H9 (cell line): ENCODE data around the gene OPALIN. TPM values are rescaled to one million over a fixed set of nuclear protein-coding genes. Genes with fewer than 3 reads are reported as not detected.

ENCODE experiments used
- DNase-seq: peaks from one replicate; pipeline ENCODE4 v3.0.0-alpha.2; 2017
- H2AFZ ChIP-seq: one replicate; pipeline ENCODE4 v1.6.1; 2013; ENCODE audit warnings: mild to moderate bottlenecking, low read length, control low read depth, moderate library complexity
- H2AK5ac ChIP-seq: 2 replicates; pipeline ENCODE4 v1.6.1; 2013; ENCODE audit warnings: low read length, control low read depth, mixed read lengths; ENCODE audit not compliant: insufficient read length
- H2BK120ac ChIP-seq: one replicate; pipeline ENCODE4 v1.6.1; 2013; ENCODE audit warnings: low read depth, mild to moderate bottlenecking, low read length, control low read depth, inconsistent platforms; ENCODE audit not compliant: poor library complexity, severe bottlenecking
- H2BK12ac ChIP-seq: 2 replicates; pipeline ENCODE4 v1.6.1; 2013; ENCODE audit warnings: low read length, control low read depth, mixed read lengths, low read depth; ENCODE audit not compliant: insufficient read length
- H2BK15ac ChIP-seq: 2 replicates; pipeline ENCODE4 v1.6.1; 2013; ENCODE audit warnings: low read depth, low read length, control low read depth
- H2BK20ac ChIP-seq: one replicate; pipeline ENCODE4 v1.6.1; 2013; ENCODE audit warnings: low read depth, mild to moderate bottlenecking, low read length, control low read depth, inconsistent platforms; ENCODE audit not compliant: poor library complexity, severe bottlenecking
- H2BK5ac ChIP-seq: 2 replicates; pipeline ENCODE4 v1.6.1; 2013; ENCODE audit warnings: low read length, control low read depth, mixed read lengths; ENCODE audit not compliant: insufficient read length
- H3K14ac ChIP-seq: 2 replicates; pipeline ENCODE4 v1.6.1; 2013; ENCODE audit warnings: low read length, control low read depth; ENCODE audit not compliant: insufficient read depth
- H3K18ac ChIP-seq: 2 replicates; pipeline ENCODE4 v1.6.1; 2013; ENCODE audit warnings: low read depth, mild to moderate bottlenecking, mixed read lengths, low read length, control low read depth; ENCODE audit not compliant: insufficient read length
- H3K23ac ChIP-seq: 2 replicates; pipeline ENCODE4 v1.6.1; 2013; ENCODE audit warnings: low read length, control low read depth, mixed read lengths, low read depth; ENCODE audit not compliant: insufficient read length
- H3K23me2 ChIP-seq: 2 replicates; pipeline ENCODE4 v1.6.1; 2013; ENCODE audit warnings: low read depth, mild to moderate bottlenecking, mixed read lengths, low read length, control low read depth; ENCODE audit not compliant: insufficient read length, poor library complexity, severe bottlenecking
- H3K27ac ChIP-seq: 2 replicates; pipeline ENCODE4 v1.5.1; 2013; ENCODE audit warnings: low read length, control low read depth, mixed read lengths, low read depth; ENCODE audit not compliant: insufficient read length
- H3K27me3 ChIP-seq: 2 replicates; pipeline ENCODE4 v1.6.1; 2013; ENCODE audit warnings: low read length, control low read depth, inconsistent platforms; ENCODE audit not compliant: insufficient read depth
- H3K4ac ChIP-seq: 2 replicates; pipeline ENCODE4 v1.6.1; 2013; ENCODE audit warnings: low read depth, mild to moderate bottlenecking, control low read depth, inconsistent platforms, low read length, moderate library complexity
- H3K4me1 ChIP-seq: 2 replicates; pipeline ENCODE4 v1.6.1; 2013; ENCODE audit warnings: low read length, control low read depth, inconsistent platforms; ENCODE audit not compliant: insufficient read depth
- H3K4me2 ChIP-seq: 2 replicates; pipeline ENCODE4 v1.6.1; 2013; ENCODE audit warnings: low read length, control low read depth, mixed read lengths; ENCODE audit not compliant: insufficient read length, insufficient read depth
- H3K56ac ChIP-seq: 2 replicates; pipeline ENCODE4 v1.6.1; 2013; ENCODE audit warnings: low read depth, mild to moderate bottlenecking, mixed read lengths, low read length, control low read depth; ENCODE audit not compliant: insufficient read length
- H3K79me1 ChIP-seq: 2 replicates; pipeline ENCODE4 v1.6.1; 2013; ENCODE audit warnings: low read depth, mild to moderate bottlenecking, moderate library complexity, low read length, control low read depth, inconsistent platforms; ENCODE audit not compliant: insufficient read depth, poor library complexity, severe bottlenecking
- H3K79me2 ChIP-seq: 2 replicates; pipeline ENCODE4 v1.6.1; 2013; ENCODE audit warnings: low read length, control low read depth, inconsistent platforms; ENCODE audit not compliant: insufficient read depth
- H3K9ac ChIP-seq: 2 replicates; pipeline ENCODE4 v1.6.1; 2013; ENCODE audit warnings: low read length, control low read depth, mixed read lengths; ENCODE audit not compliant: insufficient read length; ENCODE audit errors: extremely low read depth
- H3K9me3 ChIP-seq: one replicate; pipeline ENCODE4 v1.6.1; 2013; ENCODE audit warnings: low read depth, low read length, inconsistent platforms; ENCODE audit not compliant: control insufficient read depth
- H3T11ph ChIP-seq: one replicate; pipeline ENCODE4 v1.6.1; 2013; ENCODE audit warnings: mild to moderate bottlenecking, low read length, control low read depth, inconsistent platforms
- H4K20me1 ChIP-seq: one replicate; pipeline ENCODE4 v1.6.1; 2013; ENCODE audit not compliant: control insufficient read depth, insufficient read length, insufficient read depth
- H4K5ac ChIP-seq: 2 replicates; pipeline ENCODE4 v1.6.1; 2013; ENCODE audit warnings: low read depth, mild to moderate bottlenecking, mixed read lengths, low read length, control low read depth; ENCODE audit not compliant: insufficient read length
- H4K8ac ChIP-seq: replicated peaks from 2 replicates; pipeline ENCODE4 v1.6.1; 2013; ENCODE audit warnings: low read length, control low read depth, mixed read lengths, low read depth; ENCODE audit not compliant: insufficient read length
- H4K91ac ChIP-seq: 2 replicates; pipeline ENCODE4 v1.6.1; 2013; ENCODE audit warnings: low read depth, mild to moderate bottlenecking, moderate library complexity, mixed read lengths, low read length, control low read depth; ENCODE audit not compliant: insufficient read length
- H3K27ac Mint-ChIP-seq, 3 experiments: 2 replicates in 2 of 3; 3 replicates in 1 of 3; pipeline ENCODE4 v1.8.0; 2020 to 2021; ENCODE audit warnings: mixed read lengths in 3 of 3, mild to moderate bottlenecking in 1 of 3, moderate library complexity in 1 of 3
- H3K27me3 Mint-ChIP-seq: 2 replicates; pipeline ENCODE4 v1.8.0; 2021; ENCODE audit warnings: low read depth, mild to moderate bottlenecking, moderate library complexity, mixed read lengths
- H3K36me3 Mint-ChIP-seq, 3 experiments: 2 replicates in 2 of 3; 3 replicates in 1 of 3; pipeline ENCODE4 v1.8.0; 2020 to 2021; ENCODE audit warnings: low read depth in 3 of 3, mixed read lengths in 3 of 3; ENCODE audit not compliant: insufficient read depth in 1 of 3
- H3K4me1 Mint-ChIP-seq, 2 experiments: 2 replicates each; pipeline ENCODE4 v1.8.0; 2020; ENCODE audit warnings: mixed read lengths in 2 of 2
- H3K4me3 Mint-ChIP-seq, 2 experiments: 2 replicates in 1 of 2; 3 replicates in 1 of 2; pipeline ENCODE4 v1.8.0; 2020 to 2021; ENCODE audit warnings: mild to moderate bottlenecking in 2 of 2, mixed read lengths in 2 of 2, moderate library complexity in 1 of 2
- H3K9me3 Mint-ChIP-seq, 2 experiments: 2 replicates in 1 of 2; 3 replicates in 1 of 2; pipeline ENCODE4 v1.8.0; 2020; ENCODE audit warnings: mild to moderate bottlenecking in 2 of 2, mixed read lengths in 2 of 2, moderate library complexity in 1 of 2
- WGBS: extraction: QIAGEN DNeasy Blood & Tissue Kit; methylation state at CpG from one replicate; pipeline ENCODE4 v1.1.7; 2013; ENCODE audit warnings: missing lambda C conversion rate, low lambda C conversion rate, mixed read lengths; ENCODE audit not compliant: insufficient read length; ENCODE audit errors: extremely low coverage; 5-methylcytosine and 5-hydroxymethylcytosine counted together
- total RNA-seq: library from RNA; stranded (reverse); gene quantifications from 2 replicates; pipeline ENCODE4 v1.2.1, GENCODE V29; 2021
- TF ChIP-seq, protein P1 (sequence below): fragments of 200-600 bp; sonication (generic); conservative IDR thresholded peaks from 3 replicates; pipeline ENCODE4 v1.8.0; 2021; ENCODE audit warnings: antibody characterized with exemption, mild to moderate bottlenecking

Gene OPALIN
- total RNA-seq, 1 experiment from 2014 or later, result not detected

GRCh38 chr10:96305019-96305418, 53.8 kb downstream of the OPALIN start:
- H3K4me1 Mint-ChIP-seq, result peaks cover 37 to 43% of the 10 kb centered on the region in 2 experiments
- no peak overlapping the region for H2BK5ac ChIP-seq
- no peak overlapping the region for H3K56ac ChIP-seq
- no peaks in the 10 kb centered on the region for H3K9me3 ChIP-seq
- H3K4ac ChIP-seq, result no peak overlapping the region
- no peaks in the 10 kb centered on the region for H3K27me3 ChIP-seq
- no peak overlapping the region for H2BK15ac ChIP-seq
- H3K23me2 ChIP-seq, result no peaks in the 10 kb centered on the region
- H2AFZ ChIP-seq, result no peak overlapping the region
- H2BK20ac ChIP-seq, result no peak overlapping the region
- H3K79me2 ChIP-seq, result no peaks in the 10 kb centered on the region
- no CpG with 5 or more reads among the region's 3 CpGs for WGBS
- no peak overlapping the region for H3K18ac ChIP-seq
- no peak overlapping the region for H3K27ac ChIP-seq
- TF ChIP-seq, protein P1, sequence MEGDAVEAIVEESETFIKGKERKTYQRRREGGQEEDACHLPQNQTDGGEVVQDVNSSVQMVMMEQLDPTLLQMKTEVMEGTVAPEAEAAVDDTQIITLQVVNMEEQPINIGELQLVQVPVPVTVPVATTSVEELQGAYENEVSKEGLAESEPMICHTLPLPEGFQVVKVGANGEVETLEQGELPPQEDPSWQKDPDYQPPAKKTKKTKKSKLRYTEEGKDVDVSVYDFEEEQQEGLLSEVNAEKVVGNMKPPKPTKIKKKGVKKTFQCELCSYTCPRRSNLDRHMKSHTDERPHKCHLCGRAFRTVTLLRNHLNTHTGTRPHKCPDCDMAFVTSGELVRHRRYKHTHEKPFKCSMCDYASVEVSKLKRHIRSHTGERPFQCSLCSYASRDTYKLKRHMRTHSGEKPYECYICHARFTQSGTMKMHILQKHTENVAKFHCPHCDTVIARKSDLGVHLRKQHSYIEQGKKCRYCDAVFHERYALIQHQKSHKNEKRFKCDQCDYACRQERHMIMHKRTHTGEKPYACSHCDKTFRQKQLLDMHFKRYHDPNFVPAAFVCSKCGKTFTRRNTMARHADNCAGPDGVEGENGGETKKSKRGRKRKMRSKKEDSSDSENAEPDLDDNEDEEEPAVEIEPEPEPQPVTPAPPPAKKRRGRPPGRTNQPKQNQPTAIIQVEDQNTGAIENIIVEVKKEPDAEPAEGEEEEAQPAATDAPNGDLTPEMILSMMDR, result no peak
- H3K4me1 ChIP-seq, result peaks cover 9% of the 10 kb centered on the region; the same call in 1 of the 2 replicates
- H2BK120ac ChIP-seq, result no peak overlapping the region
- H3K9ac ChIP-seq, result no peak overlapping the region
- H2BK12ac ChIP-seq, result no peak overlapping the region
- no peak for DNase-seq
- H3K4me3 Mint-ChIP-seq, result no peak overlapping the region
- no peak overlapping the region for H4K8ac ChIP-seq
- no peaks in the 10 kb centered on the region for H4K20me1 ChIP-seq
- no peak overlapping the region for H3K27ac Mint-ChIP-seq
- H3K36me3 Mint-ChIP-seq, result no peaks in the 10 kb centered on the region; a peak in 1 of 7 replicates
- H3K79me1 ChIP-seq, result no peaks in the 10 kb centered on the region
- H2AK5ac ChIP-seq, result no peak overlapping the region
- H3K9me3 Mint-ChIP-seq, result no peaks in the 10 kb centered on the region
- no peak overlapping the region for H3K23ac ChIP-seq
- no peak overlapping the region for H4K5ac ChIP-seq
- no peak overlapping the region for H3K4me2 ChIP-seq
- no peak overlapping the region for H3T11ph ChIP-seq
- H3K14ac ChIP-seq, result no peak overlapping the region
- peaks cover 3% of the 10 kb centered on the region for H3K27me3 Mint-ChIP-seq
- H4K91ac ChIP-seq, result no peak overlapping the region
